Measurements from ENCODE around the gene FARS2. TPM values are rescaled to one million over a fixed set of nuclear protein-coding genes. Genes with fewer than 3 reads are reported as not detected.

Gene FARS2
- total RNA-seq, 2 experiments from 2014 or later = 13.8 to 14.3 TPM

- Histone ChIP-seq H2AFZ (ENCODE audit: low read length) (no peak overlapping the region), H3K4me3 (ENCODE audit: low read depth, low read length, poor library complexity, severe bottlenecking) (no peak overlapping the region), H3K27ac (ENCODE audit: low read depth, low read length, poor library complexity, severe bottlenecking) (no peak overlapping the region), H3K4me2 (ENCODE audit: low read length) (no peak overlapping the region), H3K79me2 (ENCODE audit: insufficient read depth, low read depth, low read length) (no peaks in the 10 kb centered on the region), H4K20me1 (ENCODE audit: insufficient read depth, low read length) (0 out of 2 replicates have a peak, but pooled peaks cover 4% of the 10 kb centered on the region), H3K36me3 (ENCODE audit: insufficient read depth, low read length) (no peaks in the 10 kb centered on the region), H3K9me3 (ENCODE audit: low read length) (no peaks in the 10 kb centered on the region), H3K4me1 (ENCODE audit: insufficient read depth, low read length, poor library complexity, severe bottlenecking) (peaks cover 4% of the 10 kb centered on the region), H3K9me2 (ENCODE audit: insufficient read depth, low read length) (no peaks in the 10 kb centered on the region)
- no TSS peak for BruUV-seq (replicated peaks)
- intact Hi-C loops (cut with micrococcal nuclease; ENCODE audit: unreplicated experiment) = no loop called here
- TF ChIP-seq CTCF (conservative IDR thresholded peaks at IDR 0.05; ENCODE audit: low read length) (no peak), EZH2phosphoT487 (IDR thresholded peaks at IDR 0.05; ENCODE audit: borderline replicate concordance, low read depth, low read length) (no peak)
- no peak for DNase-seq (ENCODE audit: low spot score)
- ChIA-PET CTCF (ENCODE audit: unreplicated experiment) (no interaction called here), POLR2A (no interaction called here)
Observed at GRCh38 chr6:5280920-5281319, 19.6 kb downstream of the FARS2 start.

- Histone ChIP-seq H3K4me3 (ENCODE audit: low read depth, low read length, poor library complexity, severe bottlenecking) (no peak overlapping the region), H3K4me1 (ENCODE audit: insufficient read depth, low read length, poor library complexity, severe bottlenecking) (peaks cover 4% of the 10 kb centered on the region), H3K4me2 (ENCODE audit: low read length) (no peak overlapping the region), H2AFZ (ENCODE audit: low read length) (no peak overlapping the region), H4K20me1 (ENCODE audit: insufficient read depth, low read length) (0 out of 2 replicates have a peak, but pooled peaks cover 4% of the 10 kb centered on the region), H3K79me2 (ENCODE audit: insufficient read depth, low read depth, low read length) (no peaks in the 10 kb centered on the region), H3K9me2 (ENCODE audit: insufficient read depth, low read length) (no peaks in the 10 kb centered on the region), H3K9me3 (ENCODE audit: low read length) (no peaks in the 10 kb centered on the region), H3K27ac (ENCODE audit: low read depth, low read length, poor library complexity, severe bottlenecking) (no peak overlapping the region), H3K36me3 (ENCODE audit: insufficient read depth, low read length) (no peaks in the 10 kb centered on the region)
- intact Hi-C loops (cut with micrococcal nuclease; ENCODE audit: unreplicated experiment) = no loop called here
- DNase-seq (ENCODE audit: low spot score) = no peak
- TF ChIP-seq EZH2phosphoT487 (IDR thresholded peaks at IDR 0.05; ENCODE audit: borderline replicate concordance, low read depth, low read length) (no peak), CTCF (conservative IDR thresholded peaks at IDR 0.05; ENCODE audit: low read length) (no peak)
- ChIA-PET POLR2A (no interaction called here), CTCF (ENCODE audit: unreplicated experiment) (no interaction called here)
- BruUV-seq (replicated peaks) = no TSS peak
Observed at GRCh38 chr6:5282191-5282623, 20.9 kb downstream of the FARS2 start.

- H3K27ac ChIP-seq (ENCODE audit: low read depth, low read length, poor library complexity, severe bottlenecking) = no peak overlapping the region
- peaks cover under 1% of the 10 kb centered on the region for H3K4me1 ChIP-seq (ENCODE audit: insufficient read depth, low read length, poor library complexity, severe bottlenecking)
- H2AFZ ChIP-seq (ENCODE audit: low read length) = no peak overlapping the region
- no peaks in the 10 kb centered on the region for H3K79me2 ChIP-seq (ENCODE audit: insufficient read depth, low read depth, low read length)
- no peak for DNase-seq (ENCODE audit: low spot score)
- no peaks in the 10 kb centered on the region for H3K9me2 ChIP-seq (ENCODE audit: insufficient read depth, low read length)
- POLR2A ChIA-PET = no interaction called here
- no peak overlapping the region for H3K4me3 ChIP-seq (ENCODE audit: low read depth, low read length, poor library complexity, severe bottlenecking)
- intact Hi-C loops (cut with micrococcal nuclease; ENCODE audit: unreplicated experiment) = no loop called here
- 0 out of 2 replicates have a peak, but pooled peaks cover under 1% of the 10 kb centered on the region for H4K20me1 ChIP-seq (ENCODE audit: insufficient read depth, low read length)
- CTCF ChIA-PET (ENCODE audit: unreplicated experiment) = no interaction called here
- no peaks in the 10 kb centered on the region for H3K36me3 ChIP-seq (ENCODE audit: insufficient read depth, low read length)
- no peak for TF ChIP-seq EZH2phosphoT487 (IDR thresholded peaks at IDR 0.05; ENCODE audit: borderline replicate concordance, low read depth, low read length)
- no peak for TF ChIP-seq CTCF (conservative IDR thresholded peaks at IDR 0.05; ENCODE audit: low read length)
- no TSS peak for BruUV-seq (replicated peaks)
- H3K9me3 ChIP-seq (ENCODE audit: low read length) = no peaks in the 10 kb centered on the region
- no peak overlapping the region for H3K4me2 ChIP-seq (ENCODE audit: low read length)
Observed at GRCh38 chr6:5285081-5285480, 23.8 kb downstream of the FARS2 start.
